GM23338 (cell line): ENCODE data around the gene PLPP2. TPM values are rescaled to one million over a fixed set of nuclear protein-coding genes. Genes with fewer than 3 reads are reported as not detected.
A peak's percentile ranks its signal among the peaks of the same experiment; 100 is the strongest.

Experiments
- ATAC-seq: fragments of 200-7000 bp; cut with Tn5 transposase; 3 replicates; pipeline ENCODE4 v1.9.1; 2020
- DNase-seq: peaks from one replicate; pipeline ENCODE4 v3.0.0-alpha.2; 2015; ENCODE audit warnings: low spot score
- H2AFZ ChIP-seq: fragments of 200-600 bp; sonication (generic); 2 replicates; pipeline ENCODE4 v1.8.0; 2016; ENCODE audit warnings: antibody characterized with exemption, mild to moderate bottlenecking, moderate library complexity
- H3F3A ChIP-seq: fragments of 200-600 bp; sonication (generic); replicated peaks from 2 replicates; pipeline ENCODE4 v1.8.0; 2017; ENCODE audit warnings: antibody characterized with exemption, mixed run types, low read depth
- H3K27ac ChIP-seq: fragments of 200-600 bp; sonication (generic); 2 replicates; pipeline ENCODE4 v1.6.1; 2016; ENCODE audit warnings: low read depth
- H3K27me3 ChIP-seq: fragments of 200-600 bp; sonication (generic); 2 replicates; pipeline ENCODE4 v1.8.0; 2016; ENCODE audit warnings: mild to moderate bottlenecking, mixed run types, moderate library complexity; ENCODE audit not compliant: insufficient read depth
- H3K36me3 ChIP-seq: fragments of 200-600 bp; sonication (generic); 2 replicates; pipeline ENCODE4 v1.8.0; 2016; ENCODE audit warnings: mild to moderate bottlenecking; ENCODE audit not compliant: insufficient read depth
- H3K4me1 ChIP-seq: fragments of 200-600 bp; sonication (generic); 2 replicates; pipeline ENCODE4 v1.8.0; 2016; ENCODE audit warnings: mild to moderate bottlenecking, moderate library complexity; ENCODE audit not compliant: insufficient read depth
- H3K4me2 ChIP-seq: fragments of 200-600 bp; sonication (generic); 2 replicates; pipeline ENCODE4 v1.7.1; 2017; ENCODE audit warnings: mixed run types
- H3K4me3 ChIP-seq: fragments of 200-600 bp; sonication (generic); 2 replicates; pipeline ENCODE4 v1.6.1; 2016; ENCODE audit warnings: mixed run types
- H3K79me2 ChIP-seq: fragments of 200-600 bp; sonication (generic); replicated peaks from 2 replicates; pipeline ENCODE4 v1.8.0; 2017; ENCODE audit warnings: mild to moderate bottlenecking; ENCODE audit not compliant: insufficient read depth
- H3K9me2 ChIP-seq: fragments of 200-600 bp; sonication (generic); 2 replicates; pipeline ENCODE4 v1.8.0; 2017; ENCODE audit not compliant: insufficient read depth
- H4K20me1 ChIP-seq: fragments of 200-600 bp; sonication (generic); replicated peaks from 2 replicates; pipeline ENCODE4 v1.8.0; 2017; ENCODE audit warnings: mild to moderate bottlenecking; ENCODE audit not compliant: insufficient read depth
- H3K27ac Mint-ChIP-seq: 2 replicates; pipeline ENCODE4 v1.8.0; 2020; ENCODE audit warnings: inconsistent platforms, mild to moderate bottlenecking, moderate library complexity, mixed read lengths
- H3K27me3 Mint-ChIP-seq: 3 replicates; pipeline ENCODE4 v1.8.0; 2022; ENCODE audit warnings: low read depth, mild to moderate bottlenecking, moderate library complexity, mixed read lengths, inconsistent platforms; ENCODE audit not compliant: insufficient read depth, poor library complexity
- H3K36me3 Mint-ChIP-seq: 3 replicates; pipeline ENCODE4 v1.8.0; 2021; ENCODE audit warnings: low read depth, mild to moderate bottlenecking, inconsistent platforms, moderate library complexity, mixed read lengths
- H3K4me1 Mint-ChIP-seq: 3 replicates; pipeline ENCODE4 v1.8.0; 2020; ENCODE audit warnings: mild to moderate bottlenecking, inconsistent platforms, mixed read lengths
- H3K4me3 Mint-ChIP-seq: 3 replicates; pipeline ENCODE4 v1.8.0; 2021; ENCODE audit warnings: moderate library complexity, mild to moderate bottlenecking, inconsistent platforms, mixed read lengths
- H3K9me3 Mint-ChIP-seq: 3 replicates; pipeline ENCODE4 v1.8.0; 2020; ENCODE audit warnings: moderate library complexity, mild to moderate bottlenecking, inconsistent platforms, mixed read lengths
- CREB1 ChIP-seq: fragments of 250-450 bp; sonication (Bioruptor Pico); IDR thresholded peaks from 2 replicates; pipeline ENCODE4 v1.5.0; 2020; ENCODE audit warnings: low read depth, mild to moderate bottlenecking, moderate library complexity
- polyA plus RNA-seq: library from polyadenylated mRNA; unstranded; fragments of >200 nt; fragmentation: Nextera tagmentation; extraction: Ambion mirVana; gene quantifications from 2 replicates; pipeline ENCODE4 v1.2.1, GENCODE V29; 2016
- total RNA-seq: library from RNA; depleted of rRNA; stranded (reverse); fragments of >200 nt; shearing (Covaris generic); gene quantifications from 2 replicates; pipeline ENCODE4 v1.2.3, GENCODE V29; 2014
- TF ChIP-seq, protein P1 (sequence below): IDR thresholded peaks from 2 replicates; pipeline ENCODE4 v1.6.1; 2016; ENCODE audit warnings: antibody characterized with exemption
- TF ChIP-seq, protein P2 (sequence below): IDR thresholded peaks from one replicate; pipeline ENCODE4 v1.6.1; 2018; ENCODE audit warnings: antibody characterized with exemption; ENCODE audit not compliant: unreplicated experiment

The PLPP2 gene
- total and polyA plus RNA-seq, 2 experiments from 2014 or later = 58.3 to 82.6 TPM

DNA sequence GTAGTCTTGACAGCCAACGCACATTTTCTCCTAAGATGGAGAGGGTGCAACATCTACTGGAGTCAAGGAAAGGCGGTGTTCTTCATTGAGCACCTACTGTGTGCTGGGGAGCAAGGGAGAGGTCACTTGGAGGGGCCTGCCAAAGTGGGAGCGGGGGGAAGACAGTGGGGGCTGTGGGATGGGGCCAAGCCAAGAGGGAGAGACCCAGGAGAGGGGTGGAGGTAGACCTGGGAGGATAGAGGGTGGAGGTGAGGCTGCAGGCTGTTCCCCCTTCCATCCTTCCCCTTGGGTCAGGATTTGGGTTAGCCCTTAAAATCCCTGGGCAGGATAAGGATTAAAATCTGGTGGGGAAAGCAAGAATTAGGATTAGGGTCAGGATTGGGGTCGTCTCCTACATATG, 1.7 kb upstream of the PLPP2 start:
- ATAC-seq (no peak), DNase-seq (no peak)
- H3K9me3 Mint-ChIP-seq = peaks cover 28% of the 10 kb centered on the region
- peaks cover 10% of the 10 kb centered on the region for H3F3A ChIP-seq
- H3K27ac Mint-ChIP-seq = no peak overlapping the region
- H3K4me2 ChIP-seq = no peak overlapping the region
- no peak for TF ChIP-seq CREB1
- no peaks in the 10 kb centered on the region for H3K9me2 ChIP-seq
- H3K27me3 Mint-ChIP-seq = peaks cover 26% of the 10 kb centered on the region
- peaks cover 26% of the 10 kb centered on the region for H3K36me3 Mint-ChIP-seq
- H4K20me1 ChIP-seq = peaks cover 2% of the 10 kb centered on the region; the same call in 1 of the 2 replicates
- peaks cover 30% of the 10 kb centered on the region for H3K4me1 ChIP-seq
- H3K27me3 ChIP-seq = peaks cover 12% of the 10 kb centered on the region
- no peak overlapping the region for H2AFZ ChIP-seq
- H3K27ac ChIP-seq = no peak overlapping the region
- no peak overlapping the region for H3K4me3 ChIP-seq
- H3K4me1 Mint-ChIP-seq = peaks cover 44% of the 10 kb centered on the region
- no peaks in the 10 kb centered on the region for H3K36me3 ChIP-seq
- H3K4me3 Mint-ChIP-seq = 0 out of 3 replicates have a peak overlapping the region, but pooled peaks have one; percentile 12
- peaks cover 11% of the 10 kb centered on the region for H3K79me2 ChIP-seq

DNA sequence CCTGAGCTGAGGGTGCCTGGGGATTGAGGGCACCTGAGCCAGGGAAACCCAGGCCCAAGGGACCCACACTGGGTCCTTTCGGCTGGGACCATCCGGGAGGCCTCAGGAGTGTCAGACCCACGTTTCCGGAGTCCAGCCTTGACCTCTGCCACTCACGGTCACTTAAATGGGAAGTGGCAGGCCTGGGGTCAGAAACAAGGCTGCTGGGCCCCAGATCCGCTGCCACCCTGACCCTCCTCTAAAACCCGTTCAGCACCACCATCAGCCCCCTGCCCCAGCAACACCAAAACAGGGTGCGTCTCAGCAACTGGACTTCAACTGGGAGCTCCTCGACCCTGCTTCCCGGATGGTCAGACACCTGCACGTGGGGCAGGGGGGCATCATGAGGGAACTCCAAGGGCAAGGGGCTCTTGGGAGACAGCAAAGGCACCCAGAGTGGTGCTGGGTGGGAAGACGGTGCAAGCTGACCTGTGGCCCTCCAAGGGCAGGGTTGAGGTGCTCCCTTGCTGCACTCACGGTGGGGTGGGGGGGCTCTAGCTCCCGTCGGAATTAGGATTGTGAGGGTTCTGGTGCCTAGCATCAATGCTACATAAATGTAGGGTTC, 1.2 kb upstream of the PLPP2 start:
- peaks cover 1% of the 10 kb centered on the region; the same call in 1 of the 2 replicates for H3K36me3 ChIP-seq
- Mint-ChIP-seq H3K9me3 (peaks cover 28% of the 10 kb centered on the region), H3K36me3 (peaks cover 28% of the 10 kb centered on the region), H3K27ac (no peak overlapping the region), H3K4me1 (peaks cover 47% of the 10 kb centered on the region), H3K4me3 (peak overlapping the region; percentile 12; the same call in 1 of the 3 replicates), H3K27me3 (peaks cover 28% of the 10 kb centered on the region)
- peaks cover 30% of the 10 kb centered on the region for H3K4me1 ChIP-seq
- no peak overlapping the region; the same call in 1 of the 2 replicates for H3K4me3 ChIP-seq
- H3K27ac ChIP-seq = no peak overlapping the region
- no peaks in the 10 kb centered on the region for H4K20me1 ChIP-seq
- no peaks in the 10 kb centered on the region for H3K9me2 ChIP-seq
- ATAC-seq (no peak), DNase-seq (no peak)
- H2AFZ ChIP-seq = no peak overlapping the region
- H3K79me2 ChIP-seq = peaks cover 13% of the 10 kb centered on the region
- peaks cover 12% of the 10 kb centered on the region for H3K27me3 ChIP-seq
- TF ChIP-seq, protein P1, sequence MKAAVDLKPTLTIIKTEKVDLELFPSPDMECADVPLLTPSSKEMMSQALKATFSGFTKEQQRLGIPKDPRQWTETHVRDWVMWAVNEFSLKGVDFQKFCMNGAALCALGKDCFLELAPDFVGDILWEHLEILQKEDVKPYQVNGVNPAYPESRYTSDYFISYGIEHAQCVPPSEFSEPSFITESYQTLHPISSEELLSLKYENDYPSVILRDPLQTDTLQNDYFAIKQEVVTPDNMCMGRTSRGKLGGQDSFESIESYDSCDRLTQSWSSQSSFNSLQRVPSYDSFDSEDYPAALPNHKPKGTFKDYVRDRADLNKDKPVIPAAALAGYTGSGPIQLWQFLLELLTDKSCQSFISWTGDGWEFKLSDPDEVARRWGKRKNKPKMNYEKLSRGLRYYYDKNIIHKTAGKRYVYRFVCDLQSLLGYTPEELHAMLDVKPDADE = no peak
- TF ChIP-seq CREB1 = no peak
- TF ChIP-seq, protein P2, sequence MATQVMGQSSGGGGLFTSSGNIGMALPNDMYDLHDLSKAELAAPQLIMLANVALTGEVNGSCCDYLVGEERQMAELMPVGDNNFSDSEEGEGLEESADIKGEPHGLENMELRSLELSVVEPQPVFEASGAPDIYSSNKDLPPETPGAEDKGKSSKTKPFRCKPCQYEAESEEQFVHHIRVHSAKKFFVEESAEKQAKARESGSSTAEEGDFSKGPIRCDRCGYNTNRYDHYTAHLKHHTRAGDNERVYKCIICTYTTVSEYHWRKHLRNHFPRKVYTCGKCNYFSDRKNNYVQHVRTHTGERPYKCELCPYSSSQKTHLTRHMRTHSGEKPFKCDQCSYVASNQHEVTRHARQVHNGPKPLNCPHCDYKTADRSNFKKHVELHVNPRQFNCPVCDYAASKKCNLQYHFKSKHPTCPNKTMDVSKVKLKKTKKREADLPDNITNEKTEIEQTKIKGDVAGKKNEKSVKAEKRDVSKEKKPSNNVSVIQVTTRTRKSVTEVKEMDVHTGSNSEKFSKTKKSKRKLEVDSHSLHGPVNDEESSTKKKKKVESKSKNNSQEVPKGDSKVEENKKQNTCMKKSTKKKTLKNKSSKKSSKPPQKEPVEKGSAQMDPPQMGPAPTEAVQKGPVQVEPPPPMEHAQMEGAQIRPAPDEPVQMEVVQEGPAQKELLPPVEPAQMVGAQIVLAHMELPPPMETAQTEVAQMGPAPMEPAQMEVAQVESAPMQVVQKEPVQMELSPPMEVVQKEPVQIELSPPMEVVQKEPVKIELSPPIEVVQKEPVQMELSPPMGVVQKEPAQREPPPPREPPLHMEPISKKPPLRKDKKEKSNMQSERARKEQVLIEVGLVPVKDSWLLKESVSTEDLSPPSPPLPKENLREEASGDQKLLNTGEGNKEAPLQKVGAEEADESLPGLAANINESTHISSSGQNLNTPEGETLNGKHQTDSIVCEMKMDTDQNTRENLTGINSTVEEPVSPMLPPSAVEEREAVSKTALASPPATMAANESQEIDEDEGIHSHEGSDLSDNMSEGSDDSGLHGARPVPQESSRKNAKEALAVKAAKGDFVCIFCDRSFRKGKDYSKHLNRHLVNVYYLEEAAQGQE = no peak
- peaks cover 10% of the 10 kb centered on the region for H3F3A ChIP-seq
- no peak overlapping the region for H3K4me2 ChIP-seq
